ENCODE results near the gene ALK. TPM values are rescaled to one million over a fixed set of nuclear protein-coding genes. Genes with fewer than 3 reads are reported as not detected.

Gene ALK
- polyA plus RNA-seq, 1 of the 3 experiments (the other 2 are of a cell fraction) = 0.30 TPM

DNA sequence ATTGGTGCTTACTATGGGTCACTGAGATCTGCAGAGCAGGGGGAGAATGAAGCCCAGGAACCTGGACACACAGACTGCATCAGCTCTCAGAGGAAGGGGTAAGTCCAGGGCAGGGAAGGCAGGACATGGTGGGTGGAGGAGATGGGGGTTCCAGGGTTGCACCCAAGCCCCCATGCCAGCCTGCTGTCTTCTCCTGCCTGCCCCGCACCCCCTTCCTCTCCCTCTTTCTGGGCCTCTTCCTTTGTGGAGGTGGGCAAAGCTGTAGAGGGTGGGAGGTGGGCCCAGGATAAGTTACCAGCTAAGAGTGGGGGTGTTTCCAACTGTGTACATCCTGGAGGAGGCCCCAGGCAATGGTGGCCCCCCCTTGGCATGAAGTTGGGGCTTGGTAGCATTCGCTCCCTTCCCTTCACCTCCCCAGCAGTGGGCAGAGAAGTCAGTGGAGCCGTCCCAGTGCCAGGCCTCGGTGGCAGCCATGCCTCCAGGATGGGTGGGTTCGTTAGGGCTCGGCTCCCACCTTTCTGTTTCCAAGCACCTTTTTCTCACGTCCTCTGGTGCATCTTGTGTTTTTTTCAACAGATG lies 674.0 kb downstream of the ALK start (continued):
- TF ChIP-seq USF1 (IDR thresholded peaks at IDR 0.05; ENCODE audit: borderline replicate concordance, low read depth) = no peak
- TF ChIP-seq RFX5 (IDR thresholded peaks at IDR 0.05; ENCODE audit: low read length) = no peak
- TF ChIP-seq MAX (IDR thresholded peaks at IDR 0.05; ENCODE audit: low read depth) = no peak
- TF ChIP-seq, protein P1, sequence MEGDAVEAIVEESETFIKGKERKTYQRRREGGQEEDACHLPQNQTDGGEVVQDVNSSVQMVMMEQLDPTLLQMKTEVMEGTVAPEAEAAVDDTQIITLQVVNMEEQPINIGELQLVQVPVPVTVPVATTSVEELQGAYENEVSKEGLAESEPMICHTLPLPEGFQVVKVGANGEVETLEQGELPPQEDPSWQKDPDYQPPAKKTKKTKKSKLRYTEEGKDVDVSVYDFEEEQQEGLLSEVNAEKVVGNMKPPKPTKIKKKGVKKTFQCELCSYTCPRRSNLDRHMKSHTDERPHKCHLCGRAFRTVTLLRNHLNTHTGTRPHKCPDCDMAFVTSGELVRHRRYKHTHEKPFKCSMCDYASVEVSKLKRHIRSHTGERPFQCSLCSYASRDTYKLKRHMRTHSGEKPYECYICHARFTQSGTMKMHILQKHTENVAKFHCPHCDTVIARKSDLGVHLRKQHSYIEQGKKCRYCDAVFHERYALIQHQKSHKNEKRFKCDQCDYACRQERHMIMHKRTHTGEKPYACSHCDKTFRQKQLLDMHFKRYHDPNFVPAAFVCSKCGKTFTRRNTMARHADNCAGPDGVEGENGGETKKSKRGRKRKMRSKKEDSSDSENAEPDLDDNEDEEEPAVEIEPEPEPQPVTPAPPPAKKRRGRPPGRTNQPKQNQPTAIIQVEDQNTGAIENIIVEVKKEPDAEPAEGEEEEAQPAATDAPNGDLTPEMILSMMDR (IDR thresholded peaks at IDR 0.05) = no peak
- TF ChIP-seq, protein P2, sequence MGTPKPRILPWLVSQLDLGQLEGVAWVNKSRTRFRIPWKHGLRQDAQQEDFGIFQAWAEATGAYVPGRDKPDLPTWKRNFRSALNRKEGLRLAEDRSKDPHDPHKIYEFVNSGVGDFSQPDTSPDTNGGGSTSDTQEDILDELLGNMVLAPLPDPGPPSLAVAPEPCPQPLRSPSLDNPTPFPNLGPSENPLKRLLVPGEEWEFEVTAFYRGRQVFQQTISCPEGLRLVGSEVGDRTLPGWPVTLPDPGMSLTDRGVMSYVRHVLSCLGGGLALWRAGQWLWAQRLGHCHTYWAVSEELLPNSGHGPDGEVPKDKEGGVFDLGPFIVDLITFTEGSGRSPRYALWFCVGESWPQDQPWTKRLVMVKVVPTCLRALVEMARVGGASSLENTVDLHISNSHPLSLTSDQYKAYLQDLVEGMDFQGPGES (IDR thresholded peaks at IDR 0.05; ENCODE audit: low read depth, low read length) = no peak
- TF ChIP-seq MEF2A (IDR thresholded peaks at IDR 0.05; ENCODE audit: borderline replicate concordance, low read depth) = no peak

- TF ChIP-seq NRF1 (IDR thresholded peaks at IDR 0.05; ENCODE audit: low read depth, low read length) = no peak
- no peaks in the 10 kb centered on the region for H3K9me3 ChIP-seq
- ChIA-PET POLR2A (interaction anchor here (1.0 to 1.2 kb wide), 2 partner anchors 16 to 405 kb away, joined by 3 read pairs; no protein-coding TSS in a partner anchor), CTCF (interaction anchor here (0.6 to 1.4 kb wide), 2 partner anchors 7 to 87 kb away, joined by 3 read pairs; no protein-coding TSS in a partner anchor)
- no peaks in the 10 kb centered on the region for H3F3A ChIP-seq (replicated peaks; ENCODE audit: insufficient read depth)
- no peaks in the 10 kb centered on the region for H3K79me2 ChIP-seq (ENCODE audit: insufficient read depth)
- peak overlapping the region in 1 of 2 experiments; percentile 16; a peak in 1 of 4 replicates for H3K27ac ChIP-seq (ENCODE audit: low read depth in 2 of 2, low read length in 1 of 2)
- peaks cover 1% of the 10 kb centered on the region; the same call in 1 of the 2 replicates for H3K27me3 ChIP-seq (ENCODE audit: insufficient read depth)
- no peak overlapping the region for H2AFZ ChIP-seq (ENCODE audit: low read depth)
- no peak overlapping the region for H3K4me3 ChIP-seq (ENCODE audit: low read depth in 2 of 2, low read length in 1 of 2)
- H3K4me1 ChIP-seq (ENCODE audit: control insufficient read depth in 1 of 2, insufficient read depth in 2 of 2, low read depth in 1 of 2, low read length in 1 of 2) = peaks cover 0 to 29% of the 10 kb centered on the region in 2 experiments; a peak in 1 of 4 replicates
- 89% methylated on average over 36 of the region's 36 CpGs for WGBS (ENCODE audit: low lambda C conversion rate)
- no peak overlapping the region for H3K4me2 ChIP-seq
- H3K36me3 ChIP-seq (replicated peaks in 1 of 2; ENCODE audit: control insufficient read depth in 1 of 2, insufficient read depth in 2 of 2, low read length in 1 of 2) = no peaks in the 10 kb centered on the region
- no peak overlapping the region for H3K9ac ChIP-seq
- no peaks in the 10 kb centered on the region for H4K20me1 ChIP-seq (ENCODE audit: insufficient read depth)
- DNase-seq = peak; percentile 32
- H3K9me2 ChIP-seq = no peaks in the 10 kb centered on the region
Observed at GRCh38 chr2:29246383-29247300, 674.7 kb downstream of the ALK start.
